GM12874 (cell line): ENCODE data around the gene WNT7B.

Experiments used
- CTCF ChIP-seq: IDR thresholded peaks from 2 replicates; pipeline ENCODE4 v1.5.1; 2011; ENCODE audit warnings: low read depth, mild to moderate bottlenecking, control low read depth, low read length, moderate library complexity; ENCODE audit not compliant: insufficient read depth

Gene WNT7B

GRCh38 chr22:46007003-46007847 lies 30.3 kb upstream of the WNT7B start:
- no peak for TF ChIP-seq CTCF

- peak; percentile 92 for TF ChIP-seq CTCF
Measured at GRCh38 chr22:46006379-46007002, 29.5 kb upstream of the WNT7B start.

GRCh38 chr22:46004105-46004866 lies 27.3 kb upstream of the WNT7B start:
- TF ChIP-seq CTCF, result no peak

- no peak for TF ChIP-seq CTCF
Measured at GRCh38 chr22:46003271-46004091, 26.5 kb upstream of the WNT7B start.

- TF ChIP-seq CTCF, result no peak
Measured at GRCh38 chr22:46002757-46003270, 25.9 kb upstream of the WNT7B start.

- TF ChIP-seq CTCF, result no peak
Measured at GRCh38 chr22:46001426-46002106, 24.6 kb upstream of the WNT7B start.
